K562 (cell line): ENCODE data around the gene RGS9BP. TPM values are rescaled to one million over a fixed set of nuclear protein-coding genes. Genes with fewer than 3 reads are reported as not detected.

Experiments
- BRF1 ChIP-seq: IDR thresholded peaks from 3 replicates; pipeline ENCODE4 v1.6.1; 2011; ENCODE audit warnings: borderline replicate concordance, mild to moderate bottlenecking; ENCODE audit not compliant: insufficient read length; ENCODE audit errors: extremely low read depth
- CHD1 ChIP-seq: fragments of 200-600 bp; sonication (generic); IDR thresholded peaks from one replicate; pipeline ENCODE4 v1.6.1; 2012; ENCODE audit warnings: mild to moderate bottlenecking, moderate library complexity, low read length, inconsistent platforms
- CUX1 ChIP-seq: fragments of 200-800 bp; sonication (Bioruptor generic); IDR thresholded peaks from 2 replicates; pipeline ENCODE4 v1.6.1; 2016; ENCODE audit warnings: missing genetic modification characterization, missing compliant biosample characterization
- DIDO1 ChIP-seq: fragments of 450-650 bp; IDR thresholded peaks from 2 replicates; pipeline ENCODE4 v1.6.1; 2016; ENCODE audit warnings: low read depth, missing biosample characterization, missing genetic modification characterization
- E2F5 ChIP-seq: sonication (generic); formaldehyde crosslinking; IDR thresholded peaks from 2 replicates; pipeline ENCODE4 v1.8.0; 2022; ENCODE audit warnings: mild to moderate bottlenecking, missing genetic modification reagents
- FIP1L1 ChIP-seq: fragments of 200-400 bp; formaldehyde crosslinking; IDR thresholded peaks from 2 replicates; pipeline ENCODE4 v1.6.1; 2018; ENCODE audit warnings: mild to moderate bottlenecking, low read depth, low read length; ENCODE audit not compliant: poor library complexity, severe bottlenecking
- FOXP4 ChIP-seq: sonication (generic); formaldehyde crosslinking; IDR thresholded peaks from 2 replicates; pipeline ENCODE4 v1.8.0; 2022; ENCODE audit warnings: mild to moderate bottlenecking, missing genetic modification reagents, borderline replicate concordance
- MED1 ChIP-seq: sonication (generic); formaldehyde crosslinking; IDR thresholded peaks from 2 replicates; pipeline ENCODE4 v1.8.1; 2023; ENCODE audit warnings: missing genetic modification reagents, borderline replicate concordance
- NCOA1 ChIP-seq: fragments of 450-650 bp; IDR thresholded peaks from 2 replicates; pipeline ENCODE4 v1.6.1; 2016; ENCODE audit warnings: low read depth
- NCOR1 ChIP-seq: fragments of 450-650 bp; IDR thresholded peaks from 2 replicates; pipeline ENCODE4 v1.6.1; 2016; ENCODE audit warnings: mild to moderate bottlenecking, moderate library complexity
- NR1H2 ChIP-seq: sonication (generic); formaldehyde crosslinking; IDR thresholded peaks from 2 replicates; pipeline ENCODE4 v1.4.0; 2020; ENCODE audit warnings: mild to moderate bottlenecking, missing genetic modification reagents
- PURB ChIP-seq: sonication (generic); formaldehyde crosslinking; IDR thresholded peaks from 2 replicates; pipeline ENCODE4 v1.9.0; 2021; ENCODE audit warnings: low read depth, mild to moderate bottlenecking, missing genetic modification reagents
- SUPT5H ChIP-seq: fragments of 450-650 bp; IDR thresholded peaks from 2 replicates; pipeline ENCODE4 v1.6.1; 2016
- ZNF253 ChIP-seq: fragments of 250-450 bp; sonication (Bioruptor Pico); conservative IDR thresholded peaks from 2 replicates; pipeline ENCODE4 v1.6.1; 2021; ENCODE audit warnings: mild to moderate bottlenecking
- ZNF707 ChIP-seq: fragments of 250-450 bp; sonication (Bioruptor Pico); conservative IDR thresholded peaks from 2 replicates; pipeline ENCODE4 v1.8.0; 2022; ENCODE audit warnings: inconsistent platforms, mild to moderate bottlenecking, moderate library complexity
- polyA plus RNA-seq, 8 experiments: library from polyadenylated mRNA; depleted of rRNA in 4 of 8; stranded (reverse) in 5 of 8; unstranded in 3 of 8; fragments of >200 nt; fragmentation: Nextera tagmentation in 2 of 8; fragmentation: Illumina TruSeq in 1 of 8; extraction: Ambion mirVana in 2 of 8; extraction: Trizol in 1 of 8; gene quantifications; 2 replicates each; pipeline versions ENCODE4 v1.2.1 to v1.2.3, GENCODE V29; 2011 to 2014; ENCODE audit warnings: inconsistent platforms in 1 of 8, missing spikeins in 1 of 8
- total RNA-seq, 7 experiments: library from RNA; depleted of rRNA in 6 of 7; stranded (reverse); fragments of >200 nt in 6 of 7; fragmentation: Illumina TruSeq in 2 of 7; extraction: Trizol in 2 of 7; gene quantifications; 2 replicates each; pipeline versions ENCODE4 v1.2.1 to v1.2.3, GENCODE V29; 2011 to 2021; ENCODE audit warnings: low replicate concordance in 1 of 7
- TF ChIP-seq, protein P1 (sequence below): fragments of 250-450 bp; sonication (Bioruptor Pico); IDR thresholded peaks from 2 replicates; pipeline ENCODE4 v1.9.0; 2021; ENCODE audit warnings: mild to moderate bottlenecking

Gene RGS9BP
- total and polyA plus RNA-seq, 9 of the 15 experiments (the other 6 are each of a cell fraction or from before 2014, with no cell fraction given): 0.03 to 1.3 (median 0.49) TPM

DNA sequence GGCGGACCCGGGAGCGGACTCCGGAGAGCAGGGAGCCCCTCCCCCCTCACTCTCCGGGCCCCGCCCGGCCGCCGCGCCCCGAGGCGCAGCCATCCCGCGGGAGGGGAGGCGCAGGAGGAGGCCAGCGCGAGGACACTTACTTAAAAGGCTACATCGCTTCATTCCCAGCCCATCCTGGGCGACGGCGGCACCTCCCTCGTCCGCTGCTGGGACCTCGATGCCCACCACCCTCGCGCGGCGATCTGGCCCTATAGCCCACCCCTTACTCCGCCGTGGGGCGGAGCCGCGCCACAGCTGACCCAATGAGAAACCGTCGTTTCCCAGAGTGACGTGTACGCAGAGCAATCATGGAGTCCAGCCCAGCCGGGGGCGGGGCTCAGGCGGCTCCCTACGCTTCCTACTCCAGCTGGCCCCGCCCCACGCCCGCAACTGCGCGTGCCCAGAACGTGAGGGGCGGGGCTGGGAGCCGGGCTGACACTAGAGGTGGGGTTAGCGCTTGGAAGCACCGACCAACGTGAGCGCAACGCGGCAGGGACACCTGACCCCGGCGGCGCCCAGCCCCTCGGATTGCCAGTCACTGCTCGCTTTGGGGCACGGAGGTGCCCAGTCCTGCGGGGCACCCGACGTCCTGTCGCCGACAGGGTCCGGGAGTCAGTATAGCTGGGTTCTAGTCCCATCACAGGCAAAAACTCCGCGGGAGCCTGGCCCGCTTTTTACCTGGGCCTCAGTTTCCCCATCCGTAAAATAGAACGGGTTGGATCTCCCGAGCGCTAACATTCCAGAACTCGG lies 523 bp upstream of the RGS9BP start, which contains the start of gene ANKRD27 (continued):
- no peak for TF ChIP-seq CUX1 (CRISPR knock-in tag)
- no peak for TF ChIP-seq FOXP4
- TF ChIP-seq MED1 (CRISPR knock-in tag): no peak
- no peak for TF ChIP-seq PURB (CRISPR knock-in tag)
- TF ChIP-seq CHD1: no peak
- TF ChIP-seq NR1H2 (CRISPR knock-in tag): no peak
- TF ChIP-seq ZNF707 (CRISPR knock-in tag): no peak
- no peak for TF ChIP-seq NCOA1
- TF ChIP-seq NCOR1: no peak
- peak; percentile 72; the same call in 1 of the 2 replicates for TF ChIP-seq SUPT5H
- TF ChIP-seq DIDO1 (tag): no peak
- peak; percentile 19 for TF ChIP-seq FIP1L1
- no peak for TF ChIP-seq E2F5
- TF ChIP-seq, protein P1, sequence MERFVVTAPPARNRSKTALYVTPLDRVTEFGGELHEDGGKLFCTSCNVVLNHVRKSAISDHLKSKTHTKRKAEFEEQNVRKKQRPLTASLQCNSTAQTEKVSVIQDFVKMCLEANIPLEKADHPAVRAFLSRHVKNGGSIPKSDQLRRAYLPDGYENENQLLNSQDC: no peak
- no peak for TF ChIP-seq BRF1
- TF ChIP-seq ZNF253 (CRISPR knock-in tag): no peak
